Measurements from ENCODE around the gene MXRA7.
A peak's percentile ranks its signal among the peaks of the same experiment; 100 is the strongest.

Gene MXRA7

DNA sequence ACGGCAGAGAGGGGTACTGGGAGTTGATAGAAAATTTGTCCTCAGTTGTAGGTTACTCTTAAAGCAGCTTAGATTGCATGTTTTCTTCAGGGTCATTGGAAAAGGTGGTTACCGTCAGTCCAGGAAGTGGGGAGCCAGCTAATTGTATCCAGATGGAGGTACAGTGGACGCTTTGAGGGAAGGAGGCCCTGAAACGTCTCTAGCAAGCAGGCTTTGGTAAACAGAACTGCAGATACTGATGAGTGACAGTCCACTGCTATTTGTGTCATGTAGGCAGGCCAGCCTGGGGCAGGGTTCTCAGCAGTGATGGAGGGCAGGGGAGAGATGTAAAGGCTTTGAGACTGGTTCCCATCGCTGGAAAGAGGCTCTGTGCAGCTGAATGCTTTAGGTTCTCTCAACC lies 37.0 kb downstream of the MXRA7 start:
- Histone ChIP-seq H3K4me3 (ENCODE audit: low read depth, low read length) (no peak overlapping the region), H3K4me1 (ENCODE audit: control insufficient read depth, insufficient read depth, low read length, unreplicated experiment) (peaks cover under 1% of the 10 kb centered on the region), H2AFZ (ENCODE audit: low read length, unreplicated experiment) (no peak overlapping the region), H3K36me3 (ENCODE audit: insufficient read depth, low read length) (peaks cover 13% of the 10 kb centered on the region; the same call in 1 of the 2 replicates), H3K27me3 (ENCODE audit: insufficient read depth, low read length) (no peaks in the 10 kb centered on the region), H3K79me2 (ENCODE audit: control insufficient read depth, insufficient read depth, low read length, unreplicated experiment) (no peaks in the 10 kb centered on the region), H3K27ac (ENCODE audit: low read depth, low read length) (no peak overlapping the region)

- Histone ChIP-seq H3K4me1 (ENCODE audit: control insufficient read depth, insufficient read depth, low read length, unreplicated experiment) (peaks cover 9% of the 10 kb centered on the region), H3K4me3 (ENCODE audit: low read depth, low read length) (peak overlapping the region; percentile 92; the same call in 1 of the 2 replicates), H3K27ac (ENCODE audit: low read depth, low read length) (no peak overlapping the region), H3K79me2 (ENCODE audit: control insufficient read depth, insufficient read depth, low read length, unreplicated experiment) (no peaks in the 10 kb centered on the region), H3K36me3 (ENCODE audit: insufficient read depth, low read length) (peaks cover 13% of the 10 kb centered on the region; the same call in 1 of the 2 replicates), H3K27me3 (ENCODE audit: insufficient read depth, low read length) (no peaks in the 10 kb centered on the region), H2AFZ (ENCODE audit: low read length, unreplicated experiment) (no peak overlapping the region)
Measured at GRCh38 chr17:76672892-76673291, 37.9 kb downstream of the MXRA7 start.

DNA sequence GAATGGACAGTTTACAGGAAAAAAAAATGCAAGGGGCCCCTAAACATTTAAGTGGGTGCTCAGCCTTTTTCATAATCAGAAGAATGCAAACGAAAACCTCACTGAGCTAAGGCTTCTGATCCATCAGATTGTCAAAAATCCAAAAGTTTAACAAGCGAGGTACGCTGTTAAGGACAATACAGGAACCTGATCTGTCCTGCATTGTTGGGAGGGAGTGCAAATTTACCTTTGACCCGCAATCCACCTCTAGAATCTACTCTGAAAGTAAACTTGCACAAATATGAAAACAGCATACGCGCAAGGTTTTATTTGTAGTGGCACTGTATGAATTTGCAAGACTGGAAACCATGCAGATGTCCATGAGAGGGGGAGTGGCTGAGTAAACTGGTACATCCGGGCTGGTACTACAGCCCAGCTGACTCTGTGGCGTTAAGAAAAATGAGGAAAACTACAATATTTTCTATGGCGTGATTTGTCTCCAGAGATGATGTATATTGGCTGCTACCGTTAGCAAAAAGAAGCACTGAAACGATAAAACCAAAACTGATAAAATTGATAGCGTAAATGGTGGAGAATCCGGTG lies 38.4 kb downstream of the MXRA7 start:
- no peaks in the 10 kb centered on the region for H3K27me3 ChIP-seq (ENCODE audit: insufficient read depth, low read length)
- no peaks in the 10 kb centered on the region for H3K79me2 ChIP-seq (ENCODE audit: control insufficient read depth, insufficient read depth, low read length, unreplicated experiment)
- peaks cover 10% of the 10 kb centered on the region; the same call in 1 of the 2 replicates for H3K36me3 ChIP-seq (ENCODE audit: insufficient read depth, low read length)
- H3K27ac ChIP-seq (ENCODE audit: low read depth, low read length), result peak overlapping the region; percentile 63; the same call in 1 of the 2 replicates
- peaks cover 9% of the 10 kb centered on the region for H3K4me1 ChIP-seq (ENCODE audit: control insufficient read depth, insufficient read depth, low read length, unreplicated experiment)
- peak overlapping the region; percentile 92 for H3K4me3 ChIP-seq (ENCODE audit: low read depth, low read length)
- H2AFZ ChIP-seq (ENCODE audit: low read length, unreplicated experiment), result peak overlapping the region; percentile 74

- 0 out of 2 replicates have a peak, but pooled peaks cover 9% of the 10 kb centered on the region for H3K36me3 ChIP-seq (ENCODE audit: insufficient read depth, low read length)
- H3K4me1 ChIP-seq (ENCODE audit: control insufficient read depth, insufficient read depth, low read length, unreplicated experiment), result peaks cover 9% of the 10 kb centered on the region
- H3K79me2 ChIP-seq (ENCODE audit: control insufficient read depth, insufficient read depth, low read length, unreplicated experiment), result no peaks in the 10 kb centered on the region
- H3K27me3 ChIP-seq (ENCODE audit: insufficient read depth, low read length), result no peaks in the 10 kb centered on the region
- H2AFZ ChIP-seq (ENCODE audit: low read length, unreplicated experiment), result peak overlapping the region; percentile 74
- H3K27ac ChIP-seq (ENCODE audit: low read depth, low read length), result peak overlapping the region; percentile 63
- peak overlapping the region; percentile 92 for H3K4me3 ChIP-seq (ENCODE audit: low read depth, low read length)
Measured at GRCh38 chr17:76671912-76672262, 38.9 kb downstream of the MXRA7 start.

- no peaks in the 10 kb centered on the region for H3K79me2 ChIP-seq (ENCODE audit: control insufficient read depth, insufficient read depth, low read length, unreplicated experiment)
- H3K27ac ChIP-seq (ENCODE audit: low read depth, low read length), result no peak overlapping the region
Measured at GRCh38 chr17:76671123-76671911, 39.4 kb downstream of the MXRA7 start.

GRCh38 chr17:76670718-76671122 lies 40.0 kb downstream of the MXRA7 start:
- H3K27me3 ChIP-seq (ENCODE audit: insufficient read depth, low read length), result no peaks in the 10 kb centered on the region
- H2AFZ ChIP-seq (ENCODE audit: low read length, unreplicated experiment), result no peak overlapping the region
- no peak overlapping the region for H3K27ac ChIP-seq (ENCODE audit: low read depth, low read length)
- H3K36me3 ChIP-seq (ENCODE audit: insufficient read depth, low read length), result 0 out of 2 replicates have a peak, but pooled peaks cover 9% of the 10 kb centered on the region
- peaks cover 9% of the 10 kb centered on the region for H3K4me1 ChIP-seq (ENCODE audit: control insufficient read depth, insufficient read depth, low read length, unreplicated experiment)
- H3K4me3 ChIP-seq (ENCODE audit: low read depth, low read length), result 0 out of 2 replicates have a peak overlapping the region, but pooled peaks have one; percentile 58
- no peaks in the 10 kb centered on the region for H3K79me2 ChIP-seq (ENCODE audit: control insufficient read depth, insufficient read depth, low read length, unreplicated experiment)

More at GRCh38 chr17:76671123-76671911, 39.4 kb downstream of the MXRA7 start:
- peak overlapping the region; percentile 92 for H3K4me3 ChIP-seq (ENCODE audit: low read depth, low read length)
- peak overlapping the region; percentile 72 for H2AFZ ChIP-seq (ENCODE audit: low read length, unreplicated experiment)
- H3K27me3 ChIP-seq (ENCODE audit: insufficient read depth, low read length), result no peaks in the 10 kb centered on the region
- H3K4me1 ChIP-seq (ENCODE audit: control insufficient read depth, insufficient read depth, low read length, unreplicated experiment), result peaks cover 9% of the 10 kb centered on the region
- H3K36me3 ChIP-seq (ENCODE audit: insufficient read depth, low read length), result 0 out of 2 replicates have a peak, but pooled peaks cover 9% of the 10 kb centered on the region

DNA sequence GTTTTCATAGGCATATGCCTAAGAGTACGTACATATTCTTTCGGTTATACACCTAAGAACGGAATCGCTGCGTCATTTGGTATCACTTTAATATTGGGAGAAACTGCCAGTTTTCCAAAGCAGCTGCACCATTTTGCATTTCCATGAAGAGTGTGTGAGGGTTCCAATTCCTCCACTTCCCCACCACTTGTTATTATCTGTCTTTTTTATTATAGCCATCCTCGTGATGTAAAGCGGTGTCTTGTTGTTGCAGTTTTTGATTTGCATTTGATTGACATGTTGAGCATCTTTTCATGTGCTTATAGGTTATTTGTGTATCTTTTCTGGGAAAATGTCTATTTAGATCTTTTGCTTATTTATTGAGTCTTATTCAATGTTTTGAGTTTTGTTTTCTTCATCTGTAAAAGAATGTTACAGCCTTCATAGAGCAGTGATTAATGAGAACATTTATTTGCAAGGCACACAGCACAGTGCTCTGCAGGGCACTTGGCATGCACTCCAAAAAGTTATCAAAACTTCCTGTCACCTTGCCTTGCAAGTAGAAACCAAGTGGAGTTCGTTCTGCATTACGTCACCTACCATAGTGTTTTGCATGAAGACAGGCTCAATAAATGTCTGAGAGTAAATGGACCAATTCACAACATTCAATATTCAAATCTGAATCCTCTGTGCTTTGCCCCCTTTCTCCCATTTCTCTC lies 40.6 kb downstream of the MXRA7 start:
- Histone ChIP-seq H3K4me3 (ENCODE audit: low read depth, low read length) (no peak overlapping the region), H3K27ac (ENCODE audit: low read depth, low read length) (no peak overlapping the region), H3K27me3 (ENCODE audit: insufficient read depth, low read length) (no peaks in the 10 kb centered on the region), H3K36me3 (ENCODE audit: insufficient read depth, low read length) (0 out of 2 replicates have a peak, but pooled peaks cover 9% of the 10 kb centered on the region), H3K4me1 (ENCODE audit: control insufficient read depth, insufficient read depth, low read length, unreplicated experiment) (peaks cover 9% of the 10 kb centered on the region), H2AFZ (ENCODE audit: low read length, unreplicated experiment) (no peak overlapping the region), H3K79me2 (ENCODE audit: control insufficient read depth, insufficient read depth, low read length, unreplicated experiment) (no peaks in the 10 kb centered on the region)

GRCh38 chr17:76667786-76668453 lies 42.8 kb downstream of the MXRA7 start:
- Histone ChIP-seq H3K79me2 (ENCODE audit: control insufficient read depth, insufficient read depth, low read length, unreplicated experiment) (no peaks in the 10 kb centered on the region), H2AFZ (ENCODE audit: low read length, unreplicated experiment) (no peak overlapping the region)

DNA sequence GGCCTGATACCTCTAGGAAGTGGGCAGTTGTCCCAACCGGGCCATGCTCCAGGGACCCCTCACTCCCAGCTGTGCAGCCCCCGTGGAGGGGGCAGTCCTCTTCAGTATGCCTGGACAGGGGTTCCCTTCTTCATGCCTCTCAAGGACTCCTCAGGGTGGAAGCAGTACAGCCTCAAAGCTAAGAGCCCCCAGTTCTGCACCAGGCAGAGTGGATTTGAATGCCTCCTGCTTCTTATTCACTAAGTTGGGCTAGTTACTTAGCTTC lies 43.3 kb downstream of the MXRA7 start:
- H2AFZ ChIP-seq (ENCODE audit: low read length, unreplicated experiment), result no peak overlapping the region

More at GRCh38 chr17:76667786-76668453, 42.8 kb downstream of the MXRA7 start:
- Histone ChIP-seq H3K27me3 (ENCODE audit: insufficient read depth, low read length) (no peaks in the 10 kb centered on the region), H3K4me3 (ENCODE audit: low read depth, low read length) (no peak overlapping the region), H3K36me3 (ENCODE audit: insufficient read depth, low read length) (no peaks in the 10 kb centered on the region), H3K4me1 (ENCODE audit: control insufficient read depth, insufficient read depth, low read length, unreplicated experiment) (peaks cover 9% of the 10 kb centered on the region), H3K27ac (ENCODE audit: low read depth, low read length) (no peak overlapping the region)

DNA sequence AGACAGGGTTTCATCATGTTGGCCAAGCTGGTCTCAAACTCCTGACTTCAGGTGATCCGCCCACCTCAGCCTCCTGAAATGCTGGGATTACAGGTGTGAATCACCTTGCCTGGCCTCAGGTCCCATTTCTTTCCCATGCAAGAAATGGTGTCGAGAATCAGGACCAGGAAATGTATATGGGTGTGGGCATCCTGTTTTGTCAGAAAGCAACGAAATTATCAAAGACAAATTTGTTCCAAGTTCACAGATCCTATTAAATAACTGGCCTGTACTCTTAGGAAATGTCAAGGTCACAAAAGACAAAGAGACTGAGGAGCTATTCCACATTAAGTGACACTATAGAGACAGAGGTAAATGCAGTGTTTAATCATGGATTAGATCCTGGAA lies 50.1 kb downstream of the MXRA7 start:
- Histone ChIP-seq H3K27me3 (ENCODE audit: insufficient read depth, low read length) (no peaks in the 10 kb centered on the region), H3K4me1 (ENCODE audit: control insufficient read depth, insufficient read depth, low read length, unreplicated experiment) (no peaks in the 10 kb centered on the region), H3K79me2 (ENCODE audit: control insufficient read depth, insufficient read depth, low read length, unreplicated experiment) (no peaks in the 10 kb centered on the region), H3K36me3 (ENCODE audit: insufficient read depth, low read length) (no peaks in the 10 kb centered on the region), H2AFZ (ENCODE audit: low read length, unreplicated experiment) (no peak overlapping the region), H3K4me3 (ENCODE audit: low read depth, low read length) (no peak overlapping the region), H3K27ac (ENCODE audit: low read depth, low read length) (no peak overlapping the region)

More for the DNA sequence above, 43.3 kb downstream of the MXRA7 start:
- no peak overlapping the region for H3K4me3 ChIP-seq (ENCODE audit: low read depth, low read length)
- H3K27ac ChIP-seq (ENCODE audit: low read depth, low read length), result no peak overlapping the region
- H3K36me3 ChIP-seq (ENCODE audit: insufficient read depth, low read length), result no peaks in the 10 kb centered on the region
- H3K4me1 ChIP-seq (ENCODE audit: control insufficient read depth, insufficient read depth, low read length, unreplicated experiment), result peaks cover 9% of the 10 kb centered on the region
- no peaks in the 10 kb centered on the region for H3K79me2 ChIP-seq (ENCODE audit: control insufficient read depth, insufficient read depth, low read length, unreplicated experiment)
- no peaks in the 10 kb centered on the region for H3K27me3 ChIP-seq (ENCODE audit: insufficient read depth, low read length)
